ENCODE measurements around the gene GULP1.
"Not testable (repeated sequence)": the region's sequence is repeated elsewhere in the genome, so short reads cannot be mapped to it uniquely, and the experiment has no call there.

GULP1 gene

DNA sequence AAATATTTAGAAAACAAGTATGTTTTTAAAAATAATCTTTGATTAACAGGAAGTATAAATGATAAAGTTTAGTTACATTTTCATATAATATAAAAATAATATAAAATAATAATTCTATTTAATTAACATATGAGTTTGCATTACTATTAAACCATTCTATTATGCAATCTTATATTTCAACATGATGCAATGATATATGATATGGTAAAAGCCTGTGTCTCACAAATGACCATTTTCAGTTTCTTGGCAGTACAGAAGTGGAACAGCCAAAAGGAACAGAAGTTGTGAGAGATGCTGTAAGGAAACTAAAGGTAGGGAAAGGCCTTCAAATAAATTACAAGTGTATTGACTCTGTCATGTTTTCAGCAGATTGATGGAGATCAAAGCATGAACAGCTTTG lies 230.8 kb downstream of the GULP1 start:
- in situ Hi-C loops (cut with MboI; ENCODE audit: low sequenced_read_pairs) = no loop called here

DNA sequence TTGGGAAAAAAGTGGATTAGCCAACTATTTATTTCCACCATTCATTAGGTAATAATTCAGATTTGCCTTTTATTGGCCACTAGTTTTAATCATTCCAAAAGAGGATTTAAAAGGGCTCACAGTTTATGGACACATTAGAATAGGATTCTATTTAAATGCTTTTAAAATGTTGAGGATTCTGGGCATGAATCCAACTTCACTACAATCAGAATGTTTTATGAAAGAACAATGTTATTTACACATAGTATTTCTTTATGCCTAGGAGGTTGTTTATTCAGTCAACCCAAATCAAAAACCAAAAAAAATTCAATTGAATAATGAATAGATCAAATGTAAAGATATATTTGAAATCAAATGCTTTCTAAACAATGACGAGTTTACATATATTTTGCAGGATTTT lies 232.2 kb downstream of the GULP1 start:
- in situ Hi-C loops (cut with MboI; ENCODE audit: low sequenced_read_pairs) = no loop called here

DNA sequence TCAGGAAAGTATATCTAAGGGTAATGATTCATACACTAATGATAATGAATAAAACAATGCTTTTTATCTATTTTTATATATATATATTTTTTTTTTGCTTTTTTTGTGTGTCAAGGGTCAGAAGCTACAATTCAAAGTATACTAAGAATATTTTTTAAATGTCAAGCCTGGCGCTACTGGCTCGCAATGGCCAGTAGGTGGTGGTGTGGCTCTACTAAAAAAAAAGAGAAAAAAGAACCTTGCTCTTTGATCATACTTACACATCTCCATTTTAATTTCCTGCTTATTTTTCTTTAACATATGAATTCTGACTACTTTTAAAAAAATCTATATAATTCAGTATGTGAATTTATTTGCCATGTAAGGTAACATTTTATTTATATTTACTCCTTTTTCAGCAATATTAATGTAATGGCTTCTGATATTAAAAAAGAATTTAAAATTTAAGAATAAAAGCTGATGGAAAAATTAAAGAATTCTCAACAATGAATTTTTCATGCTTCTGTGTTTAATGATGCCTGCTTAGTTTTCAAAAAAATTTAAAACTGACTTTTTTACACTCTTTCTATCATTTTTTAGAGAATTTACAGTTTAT lies 232.9 kb downstream of the GULP1 start:
- in situ Hi-C loops (cut with MboI; ENCODE audit: low sequenced_read_pairs) = no loop called here

DNA sequence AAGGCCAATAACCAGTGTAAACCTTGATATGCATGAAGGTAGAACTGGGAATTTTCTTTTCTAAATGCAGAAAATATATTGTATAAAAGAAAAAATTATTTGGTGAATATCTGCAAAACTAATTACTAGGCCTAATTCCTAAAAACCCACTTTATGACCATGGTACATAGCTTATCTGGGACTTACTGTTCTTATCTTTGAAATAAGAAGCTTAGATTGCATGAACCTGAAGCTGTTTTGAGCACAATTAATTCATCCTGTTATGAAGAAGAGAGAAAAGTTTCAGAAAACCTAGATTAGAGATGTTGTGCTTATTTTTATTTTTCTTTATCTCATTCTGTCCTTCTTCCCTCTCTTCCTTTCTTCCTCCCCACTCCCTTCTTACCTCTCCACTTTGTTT lies 235.0 kb downstream of the GULP1 start:
- in situ Hi-C loops (cut with MboI; ENCODE audit: low sequenced_read_pairs) = no loop called here

DNA sequence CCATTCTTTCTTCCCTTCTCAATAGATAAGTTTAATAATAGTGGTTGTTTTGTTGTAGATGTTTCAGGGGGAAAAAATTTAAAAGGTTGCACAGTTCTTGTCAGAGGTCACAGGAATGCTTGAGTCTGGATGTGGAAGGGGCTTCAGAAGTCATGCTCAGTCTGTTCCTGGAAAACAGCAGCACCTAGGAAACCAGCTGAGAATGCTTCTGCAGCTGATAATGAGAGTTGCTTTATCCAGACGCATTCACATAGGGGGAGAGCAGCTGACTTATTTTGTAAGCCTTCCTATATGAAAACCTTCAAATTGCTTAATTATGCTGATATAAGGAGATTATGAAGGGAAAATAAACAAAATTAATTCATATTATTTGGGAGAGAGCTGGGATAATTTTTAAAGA lies 235.5 kb downstream of the GULP1 start:
- in situ Hi-C loops (cut with MboI; ENCODE audit: low sequenced_read_pairs) = no loop called here

DNA sequence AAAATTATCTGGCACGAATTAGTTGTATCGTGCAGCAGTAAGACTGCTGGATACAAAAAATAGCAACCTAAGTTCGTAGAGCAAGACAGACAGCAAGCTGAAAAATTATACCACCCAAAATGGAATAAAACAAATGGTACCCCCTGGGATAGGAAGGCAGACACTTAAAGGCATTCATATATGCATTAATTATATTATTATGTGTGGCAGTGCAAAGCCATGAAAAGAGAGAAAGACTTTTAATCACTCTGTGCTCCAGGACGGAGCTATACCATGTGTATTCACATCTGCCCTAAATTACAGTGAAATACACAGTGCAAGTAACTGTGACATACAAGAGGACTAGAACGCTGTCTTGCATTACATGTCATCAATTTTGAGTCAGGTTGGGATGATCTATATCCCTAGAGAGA lies 235.9 kb downstream of the GULP1 start:
- in situ Hi-C loops (cut with MboI; ENCODE audit: low sequenced_read_pairs) = no loop called here

DNA sequence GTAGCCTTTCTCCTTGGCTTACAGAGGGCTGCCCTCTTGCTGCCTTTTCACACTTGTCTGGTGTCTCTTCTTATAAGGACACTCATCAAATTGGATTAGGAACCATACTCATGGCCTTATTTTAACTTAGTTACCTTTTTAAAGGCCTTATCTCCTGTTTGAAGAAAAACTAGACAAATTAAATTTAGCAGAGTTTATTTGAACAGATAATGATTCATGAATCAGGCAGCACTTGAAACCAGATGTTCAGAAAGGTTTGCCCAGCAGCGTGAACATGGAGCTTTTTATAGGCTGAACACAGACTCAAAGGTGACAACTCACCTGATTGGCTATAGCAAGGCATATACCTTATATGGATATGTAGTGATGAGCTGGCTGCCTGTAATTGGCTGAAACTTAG lies 238.0 kb downstream of the GULP1 start:
- in situ Hi-C loops (cut with MboI; ENCODE audit: low sequenced_read_pairs) = no loop called here

DNA sequence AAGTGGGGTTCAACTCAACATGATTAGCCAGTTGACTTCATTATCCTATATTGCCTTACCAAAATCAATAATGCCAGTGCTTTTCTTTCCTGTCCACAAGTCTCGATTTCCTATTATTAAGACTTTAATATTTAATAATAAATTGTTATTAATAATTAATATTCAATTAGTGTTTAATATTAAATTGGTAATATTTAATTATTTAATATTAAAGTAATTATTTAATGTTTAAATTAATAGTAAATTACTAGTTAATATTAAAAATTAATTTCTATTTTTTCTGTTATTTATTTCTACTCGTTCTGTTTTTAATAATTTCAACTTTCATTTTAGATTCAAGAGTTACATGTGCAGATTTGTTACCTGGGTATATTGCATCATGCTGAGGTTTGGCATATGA lies 243.2 kb downstream of the GULP1 start:
- in situ Hi-C loops (cut with MboI; ENCODE audit: low sequenced_read_pairs) = no loop called here

DNA sequence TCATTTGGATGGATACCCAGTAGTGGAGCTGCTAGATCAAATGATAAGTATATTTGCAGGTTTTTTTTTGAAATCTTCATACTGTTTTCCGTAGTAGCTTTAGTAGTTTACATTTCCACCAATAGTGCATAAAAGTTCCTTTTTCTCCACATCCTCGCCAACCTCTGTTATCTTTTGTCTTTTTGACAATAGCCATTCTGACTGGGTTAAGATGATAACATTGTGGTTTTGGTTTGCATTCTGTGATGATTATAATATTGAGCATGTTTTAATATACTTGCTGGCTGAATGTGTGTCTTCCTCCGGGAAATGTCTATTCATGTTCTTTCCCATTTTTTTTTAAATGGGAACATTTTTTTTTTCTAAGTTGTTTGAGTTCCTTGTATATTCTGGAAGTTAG lies 260.0 kb downstream of the GULP1 start:
- in situ Hi-C loops (cut with MboI; ENCODE audit: low sequenced_read_pairs) = no loop called here

DNA sequence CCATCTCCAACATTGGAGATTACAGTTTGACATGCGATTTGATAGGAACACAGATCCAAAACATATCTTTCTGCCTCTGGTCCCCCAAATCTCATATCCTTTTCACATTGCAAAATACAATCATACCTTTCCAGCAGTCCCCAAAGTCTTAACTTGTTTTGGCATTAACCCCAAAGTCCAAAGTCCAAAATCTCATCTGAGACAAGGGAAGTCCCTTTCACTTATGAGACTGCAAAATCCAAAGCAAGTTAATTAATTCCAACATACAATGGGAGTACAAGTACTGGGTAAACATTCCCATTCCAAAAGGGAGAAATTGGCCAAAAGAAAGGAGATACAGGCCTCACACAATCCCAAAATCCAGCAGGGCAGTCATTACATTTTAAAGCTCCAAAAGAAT lies 265.4 kb downstream of the GULP1 start:
- in situ Hi-C loops (cut with MboI; ENCODE audit: low sequenced_read_pairs) = no loop called here

DNA sequence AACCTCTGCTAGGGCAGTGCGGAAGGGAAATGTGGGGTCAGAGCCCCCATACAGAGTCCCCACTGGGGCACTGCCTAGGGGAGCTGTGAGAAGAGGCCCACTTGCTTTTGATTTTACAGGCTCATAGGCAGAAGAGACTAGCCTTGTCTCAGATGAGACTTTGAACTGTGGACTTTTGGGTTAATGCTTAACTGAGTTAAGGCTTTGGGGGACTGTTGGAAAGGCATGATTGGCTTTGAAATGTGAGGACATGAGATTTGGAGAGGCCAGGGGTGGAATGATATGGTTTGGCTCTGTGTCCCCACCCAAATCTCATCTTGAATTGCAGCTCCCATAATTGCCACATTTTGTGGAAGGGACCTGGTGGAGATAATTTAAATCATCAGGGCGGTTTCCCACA lies 267.8 kb downstream of the GULP1 start:
- in situ Hi-C loops (cut with MboI; ENCODE audit: low sequenced_read_pairs) = not testable (repeated sequence)

DNA sequence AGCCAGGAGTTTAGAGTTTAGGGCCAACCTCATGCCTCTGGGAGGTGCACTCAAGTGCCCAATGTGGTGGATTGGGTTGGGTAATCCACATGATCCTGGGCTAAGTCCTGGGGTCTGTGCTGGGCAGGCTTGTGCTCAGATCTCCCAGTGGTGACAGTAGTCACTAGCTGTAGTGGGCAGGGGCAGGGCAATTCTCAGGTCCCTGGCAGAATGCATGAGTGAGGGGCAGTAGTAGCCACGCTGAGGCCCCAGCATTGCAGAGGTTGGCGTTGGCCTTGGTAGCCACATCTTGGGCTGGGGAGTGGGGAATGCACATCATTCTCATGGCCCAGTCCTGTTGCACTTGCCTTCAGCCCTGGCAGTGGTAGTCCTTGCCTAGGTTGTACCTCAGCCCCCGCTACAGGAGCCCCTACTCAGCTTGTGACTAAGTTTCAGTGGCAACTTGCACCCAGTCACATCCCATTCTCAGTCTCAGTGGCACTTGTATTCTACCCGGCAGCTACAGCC lies 269.9 kb downstream of the GULP1 start:
- in situ Hi-C loops (cut with MboI; ENCODE audit: low sequenced_read_pairs) = no loop called here

DNA sequence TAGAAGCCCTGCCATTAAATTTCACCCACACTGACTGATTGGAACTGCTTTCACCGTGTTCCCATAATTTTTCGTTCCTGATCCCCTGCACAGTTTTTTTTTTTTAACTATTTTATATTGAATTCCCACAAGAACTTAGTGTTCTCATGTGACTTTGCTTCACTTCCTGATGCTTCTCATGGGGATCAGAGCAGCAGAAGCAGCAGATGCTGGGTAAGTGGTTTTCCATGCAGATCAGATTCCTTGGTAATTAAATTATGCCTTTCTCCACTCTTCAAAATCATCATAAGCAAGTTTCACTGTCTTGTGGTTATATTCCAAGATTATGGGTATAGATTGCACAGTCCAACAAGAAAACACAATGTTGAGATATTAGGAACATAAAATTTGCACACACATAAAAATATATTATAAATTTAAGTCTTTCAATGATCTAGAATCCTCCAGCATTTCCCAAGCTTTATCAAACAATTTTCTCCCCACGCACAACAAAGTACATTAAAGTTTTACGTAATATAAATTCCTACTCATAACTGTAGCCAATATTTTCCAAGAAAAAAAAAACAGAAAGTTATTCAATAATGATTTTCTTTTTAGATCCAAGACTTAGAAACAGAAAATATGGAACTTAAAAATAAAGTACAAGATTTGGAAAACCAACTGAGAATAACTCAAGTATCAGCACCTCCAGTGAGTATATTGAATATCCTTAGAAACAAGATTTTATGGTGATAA lies 277.9 kb downstream of the GULP1 start:
- in situ Hi-C loops (cut with MboI; ENCODE audit: low sequenced_read_pairs) = no loop called here

DNA sequence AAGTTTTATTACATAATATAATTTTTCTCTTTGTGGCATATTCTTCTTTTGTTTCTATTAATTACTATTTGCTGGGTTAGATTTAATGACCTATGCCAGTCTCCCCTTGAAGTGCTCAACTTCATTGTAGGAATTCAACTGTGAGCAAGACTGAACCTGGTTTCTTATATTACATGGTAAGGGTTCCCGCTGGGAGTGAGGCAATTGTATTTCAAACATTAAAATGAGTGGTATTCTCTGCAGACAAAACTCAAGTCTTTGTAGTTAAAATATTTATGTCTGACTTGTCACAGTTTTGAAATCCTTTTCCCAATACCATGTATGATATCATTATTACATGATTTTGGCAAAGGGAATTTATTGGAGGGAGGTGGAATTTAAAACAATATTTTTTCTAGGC lies 278.7 kb downstream of the GULP1 start:
- in situ Hi-C loops (cut with MboI; ENCODE audit: low sequenced_read_pairs) = no loop called here

DNA sequence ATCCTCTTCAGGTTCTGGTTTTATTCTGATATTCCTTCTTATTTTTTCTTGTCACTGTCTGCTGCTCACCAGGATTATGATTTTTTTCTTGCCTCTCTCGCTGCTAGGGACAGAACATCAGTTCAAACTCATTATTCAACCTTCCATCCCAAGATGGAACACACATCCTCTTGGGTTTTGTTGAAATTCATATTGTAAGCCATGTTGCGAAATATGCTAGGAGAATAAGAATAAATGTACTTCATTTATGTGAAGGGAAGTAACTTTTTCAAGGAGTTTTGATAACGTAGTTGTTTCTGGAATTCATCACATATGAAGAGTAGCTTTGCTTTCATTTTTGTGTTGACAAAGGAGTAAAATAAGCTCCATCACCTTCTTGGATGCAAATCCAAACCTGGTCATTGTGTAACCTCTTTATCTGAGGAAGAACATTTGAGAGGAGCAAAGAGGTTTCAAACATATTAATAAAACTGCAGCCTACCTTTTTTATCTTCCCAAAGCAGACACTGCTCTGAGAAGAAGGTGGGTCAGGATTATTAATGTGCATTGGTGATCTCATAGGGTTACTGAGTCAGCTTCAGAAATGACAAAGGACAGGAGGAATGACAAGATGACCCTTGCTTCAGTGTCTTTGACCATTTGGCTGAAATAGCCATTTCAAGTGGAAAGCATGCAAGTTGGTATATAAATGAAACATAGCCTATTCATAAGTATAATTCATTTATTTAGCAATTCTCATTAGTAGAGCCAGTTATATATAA lies 280.0 kb downstream of the GULP1 start:
- in situ Hi-C loops (cut with MboI; ENCODE audit: low sequenced_read_pairs) = no loop called here

DNA sequence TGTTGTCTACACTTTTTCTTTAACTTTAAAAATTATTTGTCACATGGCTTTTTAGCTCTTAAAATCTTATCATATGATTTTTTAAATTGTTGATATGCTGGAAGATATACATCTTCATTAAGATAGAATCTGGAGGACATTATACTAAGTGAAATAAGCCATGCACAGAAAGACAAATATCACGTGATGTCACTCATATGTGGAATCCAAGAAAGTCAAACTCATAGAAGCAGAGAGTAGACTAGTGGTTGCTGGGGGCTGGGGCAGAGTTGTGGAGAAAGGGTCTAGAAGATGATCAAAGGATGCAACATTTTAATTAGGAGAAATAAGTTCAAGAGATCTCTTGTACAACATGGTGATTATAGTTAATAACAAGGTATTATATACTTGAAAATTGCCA lies 280.9 kb downstream of the GULP1 start:
- in situ Hi-C loops (cut with MboI; ENCODE audit: low sequenced_read_pairs) = no loop called here

DNA sequence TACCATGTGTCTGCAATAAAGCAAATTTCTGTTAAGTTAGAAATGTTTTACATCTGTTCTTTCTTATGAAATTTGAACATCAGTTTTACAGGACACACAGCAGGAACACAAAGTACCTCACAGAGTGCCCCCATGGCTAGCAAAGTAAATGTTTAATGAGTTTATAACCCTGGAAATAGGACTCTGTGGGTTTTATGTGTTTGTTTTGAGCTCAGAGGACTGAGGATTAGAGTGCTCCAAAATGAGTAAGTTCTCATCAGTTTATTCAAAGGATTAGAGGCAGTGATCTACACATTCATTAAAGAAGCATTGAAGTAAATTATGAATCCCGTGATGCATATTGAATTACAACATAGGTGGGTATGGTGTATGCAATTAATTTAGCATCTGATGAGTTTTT lies 281.8 kb downstream of the GULP1 start:
- in situ Hi-C loops (cut with MboI; ENCODE audit: low sequenced_read_pairs) = no loop called here

DNA sequence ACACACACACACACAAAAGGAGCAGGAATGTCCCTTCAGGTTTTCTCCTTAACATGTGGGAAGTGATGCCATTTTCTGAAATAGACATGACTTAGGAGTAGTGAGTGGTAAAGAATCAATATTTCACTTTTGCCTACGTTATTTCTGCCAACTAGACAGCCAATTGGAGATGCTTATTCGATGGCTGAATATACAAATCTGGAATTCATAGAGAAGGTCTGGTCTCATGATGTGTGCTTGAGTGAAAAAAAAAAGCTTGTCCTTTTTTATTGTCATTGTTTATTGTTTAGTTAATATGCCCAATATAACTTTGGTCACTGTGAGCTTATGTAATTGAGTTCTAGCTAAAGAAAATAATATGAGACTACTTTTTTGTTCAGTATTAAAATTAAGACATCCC lies 284.3 kb downstream of the GULP1 start:
- in situ Hi-C loops (cut with MboI; ENCODE audit: low sequenced_read_pairs) = no loop called here

DNA sequence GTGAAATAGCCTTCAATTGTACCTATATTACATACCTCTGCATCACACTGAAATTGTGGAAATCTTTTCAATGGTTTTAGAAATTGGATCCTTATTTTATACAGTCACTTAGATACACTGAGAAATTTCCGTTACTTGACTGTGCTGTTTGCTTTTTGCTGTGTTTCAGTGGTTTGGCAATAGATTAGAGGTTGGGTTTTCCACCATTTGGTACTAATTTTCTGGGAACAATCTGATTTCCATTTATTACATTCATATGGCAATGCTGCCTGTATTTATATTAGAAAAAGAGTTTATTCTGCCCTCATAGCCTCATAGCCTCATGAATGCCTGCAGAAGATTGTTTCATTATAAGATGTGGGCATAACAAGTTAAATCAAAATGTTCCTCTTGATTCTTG lies 285.0 kb downstream of the GULP1 start:
- in situ Hi-C loops (cut with MboI; ENCODE audit: low sequenced_read_pairs) = no loop called here

DNA sequence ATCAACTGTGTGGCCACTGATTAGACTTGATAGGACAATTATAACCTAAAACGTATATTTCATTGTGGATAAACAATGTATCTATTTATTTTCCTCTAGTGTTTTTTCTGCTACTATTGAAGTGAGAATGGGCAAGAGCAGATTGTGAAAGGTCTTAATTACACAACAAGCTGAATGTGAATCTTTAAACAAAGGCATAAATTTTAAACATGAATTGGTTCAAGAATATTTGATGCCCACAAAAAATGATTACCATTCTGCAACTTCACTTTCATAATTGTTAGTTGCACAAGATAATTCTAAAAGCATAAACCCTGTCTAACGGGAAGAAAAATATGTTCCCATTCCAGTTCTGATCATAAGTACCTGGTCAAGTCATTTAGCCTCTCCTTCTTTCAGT lies 285.6 kb downstream of the GULP1 start:
- in situ Hi-C loops (cut with MboI; ENCODE audit: low sequenced_read_pairs) = no loop called here

DNA sequence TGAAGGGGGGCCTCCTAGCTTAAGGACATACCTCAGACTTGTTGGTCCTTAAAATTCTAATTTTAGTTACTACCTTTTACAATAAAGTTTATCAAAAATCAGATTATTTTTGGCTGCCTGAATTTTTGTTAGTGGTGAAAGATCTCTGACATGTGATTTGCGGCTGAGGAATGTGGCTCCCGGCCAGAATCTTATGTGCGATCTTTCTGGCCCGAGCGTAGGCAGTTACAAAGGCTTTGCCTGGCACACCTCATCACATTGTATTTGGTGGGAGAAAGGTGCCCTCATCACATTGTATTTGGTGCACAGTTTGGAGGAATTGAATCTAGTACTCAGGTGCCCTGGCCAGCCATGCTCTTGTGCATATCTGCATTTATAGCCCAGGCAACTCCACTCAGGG lies 289.1 kb downstream of the GULP1 start:
- in situ Hi-C loops (cut with MboI; ENCODE audit: low sequenced_read_pairs) = no loop called here

DNA sequence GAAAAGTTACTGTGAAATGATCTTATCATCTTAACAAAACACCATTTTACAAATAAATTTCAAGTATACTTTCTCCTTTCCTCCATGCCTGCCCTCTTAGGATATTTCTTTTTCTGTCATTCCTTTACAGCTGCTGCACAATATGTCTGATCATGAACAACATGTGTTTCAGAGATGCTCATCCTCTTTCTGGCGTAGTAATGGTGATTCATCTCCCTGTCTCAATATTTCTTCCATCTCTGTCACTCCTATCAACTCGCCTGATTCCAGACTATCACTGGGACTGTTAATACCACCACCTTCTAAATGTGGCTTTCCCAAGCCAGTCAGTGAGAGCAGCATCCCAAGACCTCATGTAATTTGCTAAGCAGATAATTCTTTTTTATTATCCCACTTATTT lies 290.5 kb downstream of the GULP1 start:
- in situ Hi-C loops (cut with MboI; ENCODE audit: low sequenced_read_pairs) = no loop called here

All from hTERT RPE-1 (cell line).